Measurements from ENCODE around the gene ATP13A3.

Gene ATP13A3

DNA sequence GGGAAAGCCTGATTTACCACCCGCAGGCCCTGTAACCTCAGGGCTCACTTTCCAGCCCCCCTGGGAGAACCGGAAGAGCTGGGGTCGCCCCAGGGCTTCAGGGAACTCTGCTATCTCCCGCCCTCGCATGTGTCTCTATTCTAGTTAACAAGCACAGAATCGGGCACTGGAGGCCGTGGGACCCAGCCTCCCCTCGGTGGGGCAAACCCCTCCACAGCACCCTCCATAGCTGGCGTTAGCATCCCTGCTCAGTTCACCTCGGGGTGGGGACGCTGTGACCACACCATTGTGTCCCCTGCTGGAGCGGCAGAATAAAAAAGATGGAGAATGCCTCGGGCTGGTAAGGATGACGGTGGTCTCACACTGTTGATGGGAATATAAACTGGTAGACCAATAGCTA lies 113.8 kb downstream of the ATP13A3 start:
- H3K79me2 ChIP-seq (ENCODE audit: low read length), result no peaks in the 10 kb centered on the region
- no peak overlapping the region for H2AFZ ChIP-seq (ENCODE audit: low read depth, low read length)
- no peak overlapping the region for H3K4me2 ChIP-seq (ENCODE audit: low read length)
- no peak for TF ChIP-seq EZH2phosphoT487 (IDR thresholded peaks at IDR 0.05; ENCODE audit: low read depth)
- TF ChIP-seq, protein P1, sequence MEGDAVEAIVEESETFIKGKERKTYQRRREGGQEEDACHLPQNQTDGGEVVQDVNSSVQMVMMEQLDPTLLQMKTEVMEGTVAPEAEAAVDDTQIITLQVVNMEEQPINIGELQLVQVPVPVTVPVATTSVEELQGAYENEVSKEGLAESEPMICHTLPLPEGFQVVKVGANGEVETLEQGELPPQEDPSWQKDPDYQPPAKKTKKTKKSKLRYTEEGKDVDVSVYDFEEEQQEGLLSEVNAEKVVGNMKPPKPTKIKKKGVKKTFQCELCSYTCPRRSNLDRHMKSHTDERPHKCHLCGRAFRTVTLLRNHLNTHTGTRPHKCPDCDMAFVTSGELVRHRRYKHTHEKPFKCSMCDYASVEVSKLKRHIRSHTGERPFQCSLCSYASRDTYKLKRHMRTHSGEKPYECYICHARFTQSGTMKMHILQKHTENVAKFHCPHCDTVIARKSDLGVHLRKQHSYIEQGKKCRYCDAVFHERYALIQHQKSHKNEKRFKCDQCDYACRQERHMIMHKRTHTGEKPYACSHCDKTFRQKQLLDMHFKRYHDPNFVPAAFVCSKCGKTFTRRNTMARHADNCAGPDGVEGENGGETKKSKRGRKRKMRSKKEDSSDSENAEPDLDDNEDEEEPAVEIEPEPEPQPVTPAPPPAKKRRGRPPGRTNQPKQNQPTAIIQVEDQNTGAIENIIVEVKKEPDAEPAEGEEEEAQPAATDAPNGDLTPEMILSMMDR (IDR thresholded peaks at IDR 0.05; ENCODE audit: low read depth, low read length), result no peak
- H3K4me1 ChIP-seq (ENCODE audit: low read length), result peaks cover 10% of the 10 kb centered on the region
- no peaks in the 10 kb centered on the region for H3K9me3 ChIP-seq (ENCODE audit: insufficient read depth, low read length)
- no peaks in the 10 kb centered on the region for H4K20me1 ChIP-seq (ENCODE audit: insufficient read depth, low read length)
- H3K4me3 ChIP-seq (ENCODE audit: low read length), result no peak overlapping the region
- no peak overlapping the region for H3K27ac ChIP-seq (ENCODE audit: low read length)
- H3K36me3 ChIP-seq (replicated peaks; ENCODE audit: low read depth, low read length), result no peaks in the 10 kb centered on the region
- no peak overlapping the region for H3K9ac ChIP-seq (ENCODE audit: low read length)
- peaks cover 32% of the 10 kb centered on the region for H3K27me3 ChIP-seq (ENCODE audit: low read depth, low read length)

- Histone ChIP-seq H3K36me3 (replicated peaks; ENCODE audit: low read depth, low read length) (no peaks in the 10 kb centered on the region), H3K27me3 (ENCODE audit: low read depth, low read length) (peaks cover 28% of the 10 kb centered on the region), H2AFZ (ENCODE audit: low read depth, low read length) (no peak overlapping the region), H3K4me1 (ENCODE audit: low read length) (peaks cover 10% of the 10 kb centered on the region), H4K20me1 (ENCODE audit: insufficient read depth, low read length) (no peaks in the 10 kb centered on the region), H3K9ac (ENCODE audit: low read length) (no peak overlapping the region), H3K79me2 (ENCODE audit: low read length) (no peaks in the 10 kb centered on the region), H3K4me2 (ENCODE audit: low read length) (no peak overlapping the region), H3K27ac (ENCODE audit: low read length) (no peak overlapping the region), H3K4me3 (ENCODE audit: low read length) (no peak overlapping the region), H3K9me3 (ENCODE audit: insufficient read depth, low read length) (no peaks in the 10 kb centered on the region)
- no peak for TF ChIP-seq EZH2phosphoT487 (IDR thresholded peaks at IDR 0.05; ENCODE audit: low read depth)
- TF ChIP-seq, protein P1 (IDR thresholded peaks at IDR 0.05; ENCODE audit: low read depth, low read length), result no peak
Measured at GRCh38 chr3:194370753-194371152, 116.0 kb downstream of the ATP13A3 start.

DNA sequence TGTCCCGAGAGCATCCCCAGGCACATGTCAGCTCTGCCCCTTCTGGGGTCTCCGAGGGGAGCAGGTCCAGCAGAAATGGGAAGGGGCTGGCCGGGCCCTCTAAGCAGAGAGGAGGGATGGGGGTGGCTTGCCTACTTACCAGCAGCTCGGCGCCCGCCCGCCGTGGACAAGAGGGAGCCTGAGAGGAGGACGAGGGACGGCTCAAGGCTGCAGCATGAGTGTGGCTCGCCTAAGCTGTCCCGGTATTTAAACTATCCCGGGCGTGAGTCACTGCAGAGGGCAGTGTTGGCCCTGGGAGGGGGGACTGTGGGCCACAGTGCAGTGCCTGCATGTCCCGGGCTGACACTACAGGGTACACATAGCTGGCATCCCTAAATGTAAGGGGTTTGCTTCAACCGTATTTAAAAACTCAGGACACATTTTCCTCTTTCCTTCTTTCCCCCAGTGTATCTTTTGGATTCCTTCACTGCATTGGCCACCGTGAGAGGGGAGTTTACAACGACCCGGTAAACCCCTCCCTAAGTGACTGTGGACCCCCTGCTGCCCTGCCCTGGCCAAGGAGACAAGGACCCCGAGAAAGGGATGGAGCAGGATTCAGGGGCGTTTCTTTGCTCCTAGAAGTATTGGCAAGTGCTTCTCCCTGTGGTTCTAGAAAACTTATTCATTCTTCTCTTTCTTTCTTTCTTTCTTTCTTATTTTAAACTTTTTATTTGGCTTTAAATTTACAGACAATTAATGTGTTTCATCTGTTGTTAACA lies 117.1 kb downstream of the ATP13A3 start, which contains the start of gene LRRC15:
Gene LRRC15, minus strand, starts transcription at position 222 of the 758 bp plus-strand sequence. CDS start 8,700 bp downstream, outside the sequence.
- no peaks in the 10 kb centered on the region for H4K20me1 ChIP-seq (ENCODE audit: insufficient read depth, low read length)
- no peak within 1 kb of the TSS for H3K9ac ChIP-seq (ENCODE audit: low read length)
- peaks cover 10% of the 10 kb centered on the region for H3K4me1 ChIP-seq (ENCODE audit: low read length)
- H3K36me3 ChIP-seq (replicated peaks; ENCODE audit: low read depth, low read length), result no peaks in the 10 kb centered on the region
- H2AFZ ChIP-seq (ENCODE audit: low read depth, low read length), result no peak within 1 kb of the TSS
- H3K9me3 ChIP-seq (ENCODE audit: insufficient read depth, low read length), result no peaks in the 10 kb centered on the region
- no peaks in the 10 kb centered on the region for H3K79me2 ChIP-seq (ENCODE audit: low read length)
- TF ChIP-seq EZH2phosphoT487 (IDR thresholded peaks at IDR 0.05; ENCODE audit: low read depth), result no peak
- TF ChIP-seq, protein P1 (IDR thresholded peaks at IDR 0.05; ENCODE audit: low read depth, low read length), result no peak
- peaks cover 28% of the 10 kb centered on the region for H3K27me3 ChIP-seq (ENCODE audit: low read depth, low read length)
- H3K27ac ChIP-seq (ENCODE audit: low read length), result no peak within 1 kb of the TSS
- no peak within 1 kb of the TSS for H3K4me3 ChIP-seq (ENCODE audit: low read length)
- no peak within 1 kb of the TSS for H3K4me2 ChIP-seq (ENCODE audit: low read length)

GRCh38 chr3:194368918-194369317 lies 117.9 kb downstream of the ATP13A3 start:
- Histone ChIP-seq H4K20me1 (ENCODE audit: insufficient read depth, low read length) (no peaks in the 10 kb centered on the region), H3K27me3 (ENCODE audit: low read depth, low read length) (peaks cover 35% of the 10 kb centered on the region), H3K9me3 (ENCODE audit: insufficient read depth, low read length) (no peaks in the 10 kb centered on the region), H3K27ac (ENCODE audit: low read length) (no peak overlapping the region), H3K4me2 (ENCODE audit: low read length) (no peak overlapping the region), H3K9ac (ENCODE audit: low read length) (no peak overlapping the region), H3K79me2 (ENCODE audit: low read length) (no peaks in the 10 kb centered on the region), H3K4me3 (ENCODE audit: low read length) (no peak overlapping the region), H2AFZ (ENCODE audit: low read depth, low read length) (no peak overlapping the region), H3K4me1 (ENCODE audit: low read length) (peaks cover 10% of the 10 kb centered on the region), H3K36me3 (replicated peaks; ENCODE audit: low read depth, low read length) (no peaks in the 10 kb centered on the region)
- TF ChIP-seq EZH2phosphoT487 (IDR thresholded peaks at IDR 0.05; ENCODE audit: low read depth), result no peak
- TF ChIP-seq, protein P1 (IDR thresholded peaks at IDR 0.05; ENCODE audit: low read depth, low read length), result no peak

All from OCI-LY3 (cell line).